ENCODE results near the gene ZNF667.
A peak's percentile ranks its signal among the peaks of the same experiment; 100 is the strongest.

ZNF667 gene

GRCh38 chr19:56403261-56403660 lies 73.9 kb downstream of the ZNF667 start:
- no peaks in the 10 kb centered on the region; the same call in 1 of the 2 replicates for H3K36me3 ChIP-seq (ENCODE audit: control insufficient read depth, insufficient read depth, low read length)
- no peaks in the 10 kb centered on the region for H3K27me3 ChIP-seq (replicated peaks; ENCODE audit: control insufficient read depth, insufficient read depth, low read length)
- peak overlapping the region; percentile 89 for H3K4me3 ChIP-seq (replicated peaks; ENCODE audit: low read depth, low read length)
- no peak for DNase-seq (ENCODE audit: extremely low read depth, insufficient read length)
- TF ChIP-seq CTCF (IDR thresholded peaks at IDR 0.05; ENCODE audit: insufficient read depth, low read length, poor library complexity, severe bottlenecking), result no peak

GRCh38 chr19:56400485-56400884 lies 76.7 kb downstream of the ZNF667 start:
- Histone ChIP-seq H3K27me3 (replicated peaks; ENCODE audit: control insufficient read depth, insufficient read depth, low read length) (no peaks in the 10 kb centered on the region), H3K4me3 (replicated peaks; ENCODE audit: low read depth, low read length) (no peak overlapping the region), H3K36me3 (ENCODE audit: control insufficient read depth, insufficient read depth, low read length) (peaks cover 2% of the 10 kb centered on the region)
- TF ChIP-seq CTCF (IDR thresholded peaks at IDR 0.05; ENCODE audit: insufficient read depth, low read length, poor library complexity, severe bottlenecking), result no peak
- DNase-seq (ENCODE audit: extremely low read depth, insufficient read length), result no peak

GRCh38 chr19:56398809-56399208 lies 78.3 kb downstream of the ZNF667 start:
- H3K36me3 ChIP-seq (ENCODE audit: control insufficient read depth, insufficient read depth, low read length), result peaks cover 2% of the 10 kb centered on the region
- no peaks in the 10 kb centered on the region for H3K27me3 ChIP-seq (replicated peaks; ENCODE audit: control insufficient read depth, insufficient read depth, low read length)
- no peak overlapping the region for H3K4me3 ChIP-seq (replicated peaks; ENCODE audit: low read depth, low read length)
- DNase-seq (ENCODE audit: extremely low read depth, insufficient read length), result no peak
- no peak for TF ChIP-seq CTCF (IDR thresholded peaks at IDR 0.05; ENCODE audit: insufficient read depth, low read length, poor library complexity, severe bottlenecking)

DNA sequence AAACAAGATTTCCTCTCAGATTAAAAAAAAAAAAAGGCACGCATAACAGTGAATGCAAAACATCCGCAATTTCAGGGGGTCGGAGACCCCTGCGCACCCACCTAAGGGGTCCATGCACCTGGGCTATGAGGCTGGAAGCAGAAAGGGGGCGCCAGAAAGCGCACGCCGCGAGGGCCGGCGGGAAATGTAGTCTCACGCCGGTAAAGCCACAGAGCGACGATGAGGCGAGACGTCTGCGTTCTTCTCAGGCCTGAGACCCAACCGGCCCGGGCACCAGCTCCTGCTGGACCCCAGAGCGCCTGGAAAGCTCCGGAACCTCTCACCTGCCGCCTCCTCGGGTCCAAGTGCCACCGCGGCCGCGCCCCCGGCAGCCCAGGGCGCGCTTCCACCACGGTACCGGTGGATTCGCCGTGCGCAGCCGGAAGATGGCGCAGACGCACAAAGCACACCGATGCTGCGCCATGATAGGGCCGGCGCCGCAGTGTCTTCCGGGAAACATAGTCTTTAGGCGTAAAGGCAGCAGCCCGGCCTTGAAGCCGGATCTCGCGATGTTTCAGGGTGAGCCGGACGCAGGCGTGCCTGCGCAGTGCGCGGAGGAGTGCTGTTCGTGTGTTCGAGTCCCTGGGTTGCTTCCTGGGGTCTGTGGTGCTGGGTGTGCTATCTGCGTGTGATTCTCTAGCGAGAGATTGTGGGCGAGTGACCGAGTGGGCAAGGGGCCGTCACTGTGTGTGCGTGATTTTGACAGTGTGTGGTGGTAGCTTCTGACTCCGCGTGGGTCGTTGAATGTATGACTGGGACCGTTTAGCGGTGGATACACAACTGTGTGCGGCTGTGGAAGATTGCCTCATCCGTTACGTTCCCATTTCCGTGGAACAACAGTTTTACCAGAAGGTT lies 83.8 kb downstream of the ZNF667 start, which contains the start of gene ZNF582:
TSS of gene ZNF582 (minus strand) at position 416 of the 894 bp plus-strand sequence. CDS start 1,782 bp downstream, outside the sequence.
- DNase-seq (ENCODE audit: extremely low read depth, insufficient read length), result peak; percentile 88
- TF ChIP-seq CTCF (IDR thresholded peaks at IDR 0.05; ENCODE audit: insufficient read depth, low read length, poor library complexity, severe bottlenecking), result peak; percentile 75
- Histone ChIP-seq H3K36me3 (ENCODE audit: control insufficient read depth, insufficient read depth, low read length) (peaks cover 2% of the 10 kb centered on the region), H3K4me3 (replicated peaks; ENCODE audit: low read depth, low read length) (peak within 1 kb of the TSS; percentile 82), H3K27me3 (replicated peaks; ENCODE audit: control insufficient read depth, insufficient read depth, low read length) (no peaks in the 10 kb centered on the region)
